GM23338 (cell line): ENCODE data around the gene NDUFB6. TPM values are rescaled to one million over a fixed set of nuclear protein-coding genes. Genes with fewer than 3 reads are reported as not detected.

Experiments used
- ATAC-seq: fragments of 200-7000 bp; cut with Tn5 transposase; 3 replicates; pipeline ENCODE4 v1.9.1; 2020
- DNase-seq: peaks from one replicate; pipeline ENCODE4 v3.0.0-alpha.2; 2015; ENCODE audit warnings: low spot score
- H2AFZ ChIP-seq: fragments of 200-600 bp; sonication (generic); 2 replicates; pipeline ENCODE4 v1.8.0; 2016; ENCODE audit warnings: antibody characterized with exemption, mild to moderate bottlenecking, moderate library complexity
- H3F3A ChIP-seq: fragments of 200-600 bp; sonication (generic); replicated peaks from 2 replicates; pipeline ENCODE4 v1.8.0; 2017; ENCODE audit warnings: antibody characterized with exemption, mixed run types, low read depth
- H3K27ac ChIP-seq: fragments of 200-600 bp; sonication (generic); 2 replicates; pipeline ENCODE4 v1.6.1; 2016; ENCODE audit warnings: low read depth
- H3K27me3 ChIP-seq: fragments of 200-600 bp; sonication (generic); 2 replicates; pipeline ENCODE4 v1.8.0; 2016; ENCODE audit warnings: mild to moderate bottlenecking, mixed run types, moderate library complexity; ENCODE audit not compliant: insufficient read depth
- H3K36me3 ChIP-seq: fragments of 200-600 bp; sonication (generic); 2 replicates; pipeline ENCODE4 v1.8.0; 2016; ENCODE audit warnings: mild to moderate bottlenecking; ENCODE audit not compliant: insufficient read depth
- H3K4me1 ChIP-seq: fragments of 200-600 bp; sonication (generic); 2 replicates; pipeline ENCODE4 v1.8.0; 2016; ENCODE audit warnings: mild to moderate bottlenecking, moderate library complexity; ENCODE audit not compliant: insufficient read depth
- H3K4me2 ChIP-seq: fragments of 200-600 bp; sonication (generic); 2 replicates; pipeline ENCODE4 v1.7.1; 2017; ENCODE audit warnings: mixed run types
- H3K4me3 ChIP-seq: fragments of 200-600 bp; sonication (generic); 2 replicates; pipeline ENCODE4 v1.6.1; 2016; ENCODE audit warnings: mixed run types
- H3K79me2 ChIP-seq: fragments of 200-600 bp; sonication (generic); replicated peaks from 2 replicates; pipeline ENCODE4 v1.8.0; 2017; ENCODE audit warnings: mild to moderate bottlenecking; ENCODE audit not compliant: insufficient read depth
- H3K9me2 ChIP-seq: fragments of 200-600 bp; sonication (generic); 2 replicates; pipeline ENCODE4 v1.8.0; 2017; ENCODE audit not compliant: insufficient read depth
- H4K20me1 ChIP-seq: fragments of 200-600 bp; sonication (generic); replicated peaks from 2 replicates; pipeline ENCODE4 v1.8.0; 2017; ENCODE audit warnings: mild to moderate bottlenecking; ENCODE audit not compliant: insufficient read depth
- H3K27ac Mint-ChIP-seq: 2 replicates; pipeline ENCODE4 v1.8.0; 2020; ENCODE audit warnings: inconsistent platforms, mild to moderate bottlenecking, moderate library complexity, mixed read lengths
- H3K27me3 Mint-ChIP-seq: 3 replicates; pipeline ENCODE4 v1.8.0; 2022; ENCODE audit warnings: low read depth, mild to moderate bottlenecking, moderate library complexity, mixed read lengths, inconsistent platforms; ENCODE audit not compliant: insufficient read depth, poor library complexity
- H3K36me3 Mint-ChIP-seq: 3 replicates; pipeline ENCODE4 v1.8.0; 2021; ENCODE audit warnings: low read depth, mild to moderate bottlenecking, inconsistent platforms, moderate library complexity, mixed read lengths
- H3K4me1 Mint-ChIP-seq: 3 replicates; pipeline ENCODE4 v1.8.0; 2020; ENCODE audit warnings: mild to moderate bottlenecking, inconsistent platforms, mixed read lengths
- H3K4me3 Mint-ChIP-seq: 3 replicates; pipeline ENCODE4 v1.8.0; 2021; ENCODE audit warnings: moderate library complexity, mild to moderate bottlenecking, inconsistent platforms, mixed read lengths
- H3K9me3 Mint-ChIP-seq: 3 replicates; pipeline ENCODE4 v1.8.0; 2020; ENCODE audit warnings: moderate library complexity, mild to moderate bottlenecking, inconsistent platforms, mixed read lengths
- CREB1 ChIP-seq: fragments of 250-450 bp; sonication (Bioruptor Pico); IDR thresholded peaks from 2 replicates; pipeline ENCODE4 v1.5.0; 2020; ENCODE audit warnings: low read depth, mild to moderate bottlenecking, moderate library complexity
- CTCF ChIP-seq, 2 experiments: fragments of 200-600 bp in 1 of 2; sonication (generic) in 1 of 2; conservative IDR thresholded peaks; 2 replicates each; pipeline versions ENCODE4 v1.5.1 to v1.6.1; 2016 to 2017; ENCODE audit warnings: antibody characterized with exemption in 2 of 2, low read depth in 2 of 2, mild to moderate bottlenecking in 2 of 2, moderate library complexity in 1 of 2
- EZH2 ChIP-seq: fragments of 200-600 bp; sonication (generic); IDR thresholded peaks from one replicate; pipeline ENCODE4 v1.8.0; 2017; ENCODE audit warnings: antibody characterized with exemption, mild to moderate bottlenecking, low read depth; ENCODE audit not compliant: unreplicated experiment
- EZH2phosphoT487 ChIP-seq: fragments of 200-600 bp; sonication (generic); IDR thresholded peaks from one replicate; pipeline ENCODE4 v1.8.1; 2018; ENCODE audit warnings: antibody characterized with exemption; ENCODE audit not compliant: unreplicated experiment
- JUNB ChIP-seq: IDR thresholded peaks from one replicate; pipeline ENCODE4 v1.6.1; 2016; ENCODE audit warnings: antibody characterized with exemption; ENCODE audit not compliant: unreplicated experiment
- NANOG ChIP-seq: IDR thresholded peaks from 2 replicates; pipeline ENCODE4 v1.6.1; 2016; ENCODE audit warnings: antibody characterized with exemption, borderline replicate concordance
- POLR2AphosphoS5 ChIP-seq: IDR thresholded peaks from 2 replicates; pipeline ENCODE4 v1.6.1; 2016; ENCODE audit warnings: antibody characterized with exemption, low read depth
- STAT1 ChIP-seq: IDR thresholded peaks from one replicate; pipeline ENCODE4 v1.6.1; 2016; ENCODE audit warnings: antibody characterized with exemption; ENCODE audit not compliant: unreplicated experiment
- ZNF114 ChIP-seq: fragments of 250-450 bp; sonication (Bioruptor Pico); IDR thresholded peaks from 2 replicates; pipeline ENCODE4 v1.5.0; 2020; ENCODE audit warnings: mild to moderate bottlenecking, moderate library complexity
- ZNF331 ChIP-seq: fragments of 250-450 bp; sonication (Bioruptor Pico); IDR thresholded peaks from 2 replicates; pipeline ENCODE4 v1.5.0; 2020; ENCODE audit warnings: low read depth, mild to moderate bottlenecking, moderate library complexity
- polyA plus RNA-seq: library from polyadenylated mRNA; unstranded; fragments of >200 nt; fragmentation: Nextera tagmentation; extraction: Ambion mirVana; gene quantifications from 2 replicates; pipeline ENCODE4 v1.2.1, GENCODE V29; 2016
- total RNA-seq: library from RNA; depleted of rRNA; stranded (reverse); fragments of >200 nt; shearing (Covaris generic); gene quantifications from 2 replicates; pipeline ENCODE4 v1.2.3, GENCODE V29; 2014
- TF ChIP-seq, protein P1 (sequence below): IDR thresholded peaks from 2 replicates; pipeline ENCODE4 v1.6.1; 2016; ENCODE audit warnings: antibody characterized with exemption
- TF ChIP-seq, protein P2 (sequence below): IDR thresholded peaks from one replicate; pipeline ENCODE4 v1.6.1; 2018; ENCODE audit warnings: antibody characterized with exemption; ENCODE audit not compliant: unreplicated experiment

NDUFB6 gene
- total and polyA plus RNA-seq, 2 experiments from 2014 or later = 56.5 to 231 TPM

GRCh38 chr9:32525709-32526030, 47.3 kb downstream of the NDUFB6 start (continued):
- TF ChIP-seq, protein P1, sequence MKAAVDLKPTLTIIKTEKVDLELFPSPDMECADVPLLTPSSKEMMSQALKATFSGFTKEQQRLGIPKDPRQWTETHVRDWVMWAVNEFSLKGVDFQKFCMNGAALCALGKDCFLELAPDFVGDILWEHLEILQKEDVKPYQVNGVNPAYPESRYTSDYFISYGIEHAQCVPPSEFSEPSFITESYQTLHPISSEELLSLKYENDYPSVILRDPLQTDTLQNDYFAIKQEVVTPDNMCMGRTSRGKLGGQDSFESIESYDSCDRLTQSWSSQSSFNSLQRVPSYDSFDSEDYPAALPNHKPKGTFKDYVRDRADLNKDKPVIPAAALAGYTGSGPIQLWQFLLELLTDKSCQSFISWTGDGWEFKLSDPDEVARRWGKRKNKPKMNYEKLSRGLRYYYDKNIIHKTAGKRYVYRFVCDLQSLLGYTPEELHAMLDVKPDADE = no peak
- TF ChIP-seq, protein P2, sequence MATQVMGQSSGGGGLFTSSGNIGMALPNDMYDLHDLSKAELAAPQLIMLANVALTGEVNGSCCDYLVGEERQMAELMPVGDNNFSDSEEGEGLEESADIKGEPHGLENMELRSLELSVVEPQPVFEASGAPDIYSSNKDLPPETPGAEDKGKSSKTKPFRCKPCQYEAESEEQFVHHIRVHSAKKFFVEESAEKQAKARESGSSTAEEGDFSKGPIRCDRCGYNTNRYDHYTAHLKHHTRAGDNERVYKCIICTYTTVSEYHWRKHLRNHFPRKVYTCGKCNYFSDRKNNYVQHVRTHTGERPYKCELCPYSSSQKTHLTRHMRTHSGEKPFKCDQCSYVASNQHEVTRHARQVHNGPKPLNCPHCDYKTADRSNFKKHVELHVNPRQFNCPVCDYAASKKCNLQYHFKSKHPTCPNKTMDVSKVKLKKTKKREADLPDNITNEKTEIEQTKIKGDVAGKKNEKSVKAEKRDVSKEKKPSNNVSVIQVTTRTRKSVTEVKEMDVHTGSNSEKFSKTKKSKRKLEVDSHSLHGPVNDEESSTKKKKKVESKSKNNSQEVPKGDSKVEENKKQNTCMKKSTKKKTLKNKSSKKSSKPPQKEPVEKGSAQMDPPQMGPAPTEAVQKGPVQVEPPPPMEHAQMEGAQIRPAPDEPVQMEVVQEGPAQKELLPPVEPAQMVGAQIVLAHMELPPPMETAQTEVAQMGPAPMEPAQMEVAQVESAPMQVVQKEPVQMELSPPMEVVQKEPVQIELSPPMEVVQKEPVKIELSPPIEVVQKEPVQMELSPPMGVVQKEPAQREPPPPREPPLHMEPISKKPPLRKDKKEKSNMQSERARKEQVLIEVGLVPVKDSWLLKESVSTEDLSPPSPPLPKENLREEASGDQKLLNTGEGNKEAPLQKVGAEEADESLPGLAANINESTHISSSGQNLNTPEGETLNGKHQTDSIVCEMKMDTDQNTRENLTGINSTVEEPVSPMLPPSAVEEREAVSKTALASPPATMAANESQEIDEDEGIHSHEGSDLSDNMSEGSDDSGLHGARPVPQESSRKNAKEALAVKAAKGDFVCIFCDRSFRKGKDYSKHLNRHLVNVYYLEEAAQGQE = no peak
- no peak for TF ChIP-seq EZH2phosphoT487

DNA sequence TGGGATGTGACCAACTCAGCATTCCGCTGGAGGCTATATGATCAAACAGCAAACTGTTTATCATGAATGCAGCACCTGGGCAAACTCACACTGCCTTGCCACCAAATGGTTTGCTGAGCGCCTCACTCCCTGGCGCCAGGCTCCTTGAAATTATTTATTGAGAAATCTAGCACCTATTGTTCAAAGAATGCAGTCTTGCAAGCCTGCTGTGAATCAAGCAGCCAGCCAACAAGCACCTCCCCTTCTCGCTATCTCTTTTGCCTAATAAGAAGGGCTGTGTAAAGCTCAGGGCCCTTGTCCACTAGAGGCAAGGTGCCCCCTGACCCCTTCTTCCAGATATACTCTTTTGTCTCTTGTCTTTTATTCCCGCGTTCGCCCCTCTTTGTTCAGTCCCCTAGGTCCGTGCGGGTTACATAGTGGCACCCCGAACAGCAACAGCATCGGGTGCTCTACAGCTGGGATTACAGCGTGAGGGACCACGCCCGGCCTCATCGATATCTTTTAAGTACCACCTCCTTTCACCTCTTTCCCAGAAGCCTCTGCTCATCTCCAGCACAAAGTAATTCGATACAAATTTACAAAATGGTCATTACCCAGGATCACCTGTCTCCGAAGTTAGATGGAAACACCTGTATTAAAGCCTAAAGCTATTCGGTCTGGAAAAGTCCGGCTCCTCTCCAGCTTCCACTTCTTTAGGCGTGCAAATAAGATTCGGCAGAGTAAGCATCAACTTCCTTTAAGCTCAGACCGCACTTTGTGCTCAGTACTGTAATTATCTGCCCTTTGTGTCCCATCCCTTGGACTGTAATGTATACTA, 47.9 kb downstream of the NDUFB6 start:
- Histone ChIP-seq H3K4me3 (peak overlapping the region; percentile 88), H3K4me1 (peaks cover 13% of the 10 kb centered on the region), H3K27ac (peak overlapping the region; percentile 90), H3K27me3 (no peaks in the 10 kb centered on the region), H2AFZ (peak overlapping the region; percentile 80), H3K9me2 (no peaks in the 10 kb centered on the region), H3F3A (no peaks in the 10 kb centered on the region), H3K36me3 (peaks cover 4% of the 10 kb centered on the region), H3K79me2 (peaks cover 35% of the 10 kb centered on the region), H4K20me1 (no peaks in the 10 kb centered on the region), H3K4me2 (peak overlapping the region; percentile 88)
- Mint-ChIP-seq H3K27ac (peak overlapping the region; percentile 85; the same call in 1 of the 2 replicates), H3K27me3 (peaks cover 7% of the 10 kb centered on the region), H3K36me3 (peaks cover 34% of the 10 kb centered on the region), H3K4me3 (peak overlapping the region; percentile 89), H3K9me3 (peaks cover 24% of the 10 kb centered on the region; the same call in 2 of the 3 replicates), H3K4me1 (peaks cover 18% of the 10 kb centered on the region)
- DNase-seq (peak; percentile 67), ATAC-seq (peak; percentile 54)
- TF ChIP-seq POLR2AphosphoS5 = no peak
- TF ChIP-seq EZH2 = no peak
- TF ChIP-seq ZNF331 (CRISPR knock-in tag) = no peak
- TF ChIP-seq STAT1 = no peak
- TF ChIP-seq CTCF (conservative IDR thresholded peaks at IDR 0.05; ENCODE audit: low read depth in 2 of 2) = no peak
- TF ChIP-seq NANOG = no peak
- TF ChIP-seq, protein P1 = no peak
- TF ChIP-seq CREB1 (CRISPR knock-in tag) = no peak
- TF ChIP-seq JUNB = no peak
- TF ChIP-seq, protein P2 = no peak
- no peak for TF ChIP-seq EZH2phosphoT487
- no peak for TF ChIP-seq ZNF114 (CRISPR knock-in tag)
